Stimulated activated CD4-positive, alpha-beta T cell treated with anti-CD3 and anti-CD28 coated beads, Interleukin-15, amount 100 ng/mL, for 1 hour (primary cell): Measurements from ENCODE around the gene ADGRB3.

ENCODE experiments used
- DNase-seq, 2 donors: peaks; one replicate each; pipeline ENCODE4 v3.0.0-alpha.2; 2020; ENCODE audit warnings: low read depth in 1 of 2, low spot score in 1 of 2

ADGRB3 gene

GRCh38 chr6:68701159-68701558 lies 66.1 kb downstream of the ADGRB3 start:
- DNase-seq: no peak

- no peak for DNase-seq
Observed at GRCh38 chr6:68704485-68704884, 69.4 kb downstream of the ADGRB3 start.

GRCh38 chr6:68709091-68709490 lies 74.0 kb downstream of the ADGRB3 start:
- DNase-seq: no peak

GRCh38 chr6:68709882-68710281 lies 74.8 kb downstream of the ADGRB3 start:
- no peak for DNase-seq

GRCh38 chr6:68710496-68710895 lies 75.4 kb downstream of the ADGRB3 start:
- DNase-seq: no peak

- no peak for DNase-seq
Observed at GRCh38 chr6:68710916-68711315, 75.8 kb downstream of the ADGRB3 start.

GRCh38 chr6:68711386-68712000 lies 76.4 kb downstream of the ADGRB3 start:
- no peak for DNase-seq

GRCh38 chr6:68716620-68717019 lies 81.5 kb downstream of the ADGRB3 start:
- DNase-seq: no peak

GRCh38 chr6:68718385-68719073 lies 83.4 kb downstream of the ADGRB3 start:
- DNase-seq: no peak

GRCh38 chr6:68719761-68720160 lies 84.7 kb downstream of the ADGRB3 start:
- no peak for DNase-seq

- no peak for DNase-seq
Observed at GRCh38 chr6:68722891-68723527, 87.9 kb downstream of the ADGRB3 start.

GRCh38 chr6:68724060-68724459 lies 89.0 kb downstream of the ADGRB3 start:
- no peak for DNase-seq

GRCh38 chr6:68726337-68726736 lies 91.3 kb downstream of the ADGRB3 start:
- no peak for DNase-seq

- no peak for DNase-seq
Observed at GRCh38 chr6:68726992-68727391, 91.9 kb downstream of the ADGRB3 start.

GRCh38 chr6:68727699-68728098 lies 92.6 kb downstream of the ADGRB3 start:
- no peak for DNase-seq

- no peak for DNase-seq
Observed at GRCh38 chr6:68728159-68728979, 93.3 kb downstream of the ADGRB3 start.

- no peak for DNase-seq
Observed at GRCh38 chr6:68729377-68729903, 94.4 kb downstream of the ADGRB3 start.

GRCh38 chr6:68730291-68731054 lies 95.4 kb downstream of the ADGRB3 start:
- DNase-seq: no peak

GRCh38 chr6:68732423-68732822 lies 97.3 kb downstream of the ADGRB3 start:
- no peak for DNase-seq

- no peak for DNase-seq
Observed at GRCh38 chr6:68735866-68736265, 100.8 kb downstream of the ADGRB3 start.

- DNase-seq: no peak
Observed at GRCh38 chr6:68737061-68737460, 102.0 kb downstream of the ADGRB3 start.
